ENCODE data around the gene NR2E1. TPM values are rescaled to one million over a fixed set of nuclear protein-coding genes. Genes with fewer than 3 reads are reported as not detected.

Gene NR2E1
- total RNA-seq, 1 donor from 2014 or later = not detected

- no peak for TF ChIP-seq CTCF (IDR thresholded peaks at IDR 0.05; ENCODE audit: insufficient read depth, low read length, poor library complexity, severe bottlenecking)
- no peak for DNase-seq (ENCODE audit: low read depth)
- H3K27me3 ChIP-seq (ENCODE audit: control insufficient read depth, insufficient read depth, low read length) = peaks cover 4% of the 10 kb centered on the region
- H3K36me3 ChIP-seq (ENCODE audit: control insufficient read depth, insufficient read depth, low read length) = no peaks in the 10 kb centered on the region
- H3K4me3 ChIP-seq (ENCODE audit: low read depth, low read length) = peak overlapping the region; percentile 21
Measured at GRCh38 chr6:108134213-108134970, 31.4 kb upstream of the NR2E1 start.

GRCh38 chr6:108142240-108142639 lies 23.6 kb upstream of the NR2E1 start:
- H3K27me3 ChIP-seq (ENCODE audit: control insufficient read depth, insufficient read depth, low read length) = peaks cover 4% of the 10 kb centered on the region
- H3K4me3 ChIP-seq (ENCODE audit: low read depth, low read length) = no peak overlapping the region
- no peak for TF ChIP-seq CTCF (IDR thresholded peaks at IDR 0.05; ENCODE audit: insufficient read depth, low read length, poor library complexity, severe bottlenecking)
- DNase-seq (ENCODE audit: low read depth) = no peak
- no peaks in the 10 kb centered on the region for H3K36me3 ChIP-seq (ENCODE audit: control insufficient read depth, insufficient read depth, low read length)

GRCh38 chr6:108145639-108146038 lies 20.2 kb upstream of the NR2E1 start:
- H3K4me3 ChIP-seq (ENCODE audit: low read depth, low read length) = no peak overlapping the region
- TF ChIP-seq CTCF (IDR thresholded peaks at IDR 0.05; ENCODE audit: insufficient read depth, low read length, poor library complexity, severe bottlenecking) = no peak
- no peak for DNase-seq (ENCODE audit: low read depth)
- H3K36me3 ChIP-seq (ENCODE audit: control insufficient read depth, insufficient read depth, low read length) = no peaks in the 10 kb centered on the region
- peaks cover 11% of the 10 kb centered on the region for H3K27me3 ChIP-seq (ENCODE audit: control insufficient read depth, insufficient read depth, low read length)

DNA sequence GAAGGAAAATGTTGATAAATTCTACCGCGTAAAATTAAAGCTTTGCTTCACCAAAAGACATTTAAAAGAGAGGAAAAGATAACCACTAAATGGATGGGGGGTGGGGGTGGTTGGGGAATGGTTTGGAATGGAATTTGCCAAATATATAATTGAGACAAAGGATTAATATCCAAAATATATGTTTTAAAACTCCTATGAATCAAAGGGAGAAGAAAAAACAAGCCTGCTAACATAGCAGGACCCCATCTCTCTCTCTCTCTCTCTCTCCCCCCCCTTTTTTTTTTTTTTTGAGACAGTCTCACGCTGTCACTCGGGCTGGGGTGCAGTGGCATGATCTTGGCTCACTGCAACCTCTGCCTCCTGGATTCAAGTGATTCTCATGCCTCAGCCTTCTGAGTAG lies 13.4 kb upstream of the NR2E1 start:
- peaks cover 39% of the 10 kb centered on the region for H3K27me3 ChIP-seq (ENCODE audit: control insufficient read depth, insufficient read depth, low read length)
- no peak for TF ChIP-seq CTCF (IDR thresholded peaks at IDR 0.05; ENCODE audit: insufficient read depth, low read length, poor library complexity, severe bottlenecking)
- DNase-seq (ENCODE audit: low read depth) = no peak
- H3K36me3 ChIP-seq (ENCODE audit: control insufficient read depth, insufficient read depth, low read length) = no peaks in the 10 kb centered on the region
- no peak overlapping the region for H3K4me3 ChIP-seq (ENCODE audit: low read depth, low read length)

DNA sequence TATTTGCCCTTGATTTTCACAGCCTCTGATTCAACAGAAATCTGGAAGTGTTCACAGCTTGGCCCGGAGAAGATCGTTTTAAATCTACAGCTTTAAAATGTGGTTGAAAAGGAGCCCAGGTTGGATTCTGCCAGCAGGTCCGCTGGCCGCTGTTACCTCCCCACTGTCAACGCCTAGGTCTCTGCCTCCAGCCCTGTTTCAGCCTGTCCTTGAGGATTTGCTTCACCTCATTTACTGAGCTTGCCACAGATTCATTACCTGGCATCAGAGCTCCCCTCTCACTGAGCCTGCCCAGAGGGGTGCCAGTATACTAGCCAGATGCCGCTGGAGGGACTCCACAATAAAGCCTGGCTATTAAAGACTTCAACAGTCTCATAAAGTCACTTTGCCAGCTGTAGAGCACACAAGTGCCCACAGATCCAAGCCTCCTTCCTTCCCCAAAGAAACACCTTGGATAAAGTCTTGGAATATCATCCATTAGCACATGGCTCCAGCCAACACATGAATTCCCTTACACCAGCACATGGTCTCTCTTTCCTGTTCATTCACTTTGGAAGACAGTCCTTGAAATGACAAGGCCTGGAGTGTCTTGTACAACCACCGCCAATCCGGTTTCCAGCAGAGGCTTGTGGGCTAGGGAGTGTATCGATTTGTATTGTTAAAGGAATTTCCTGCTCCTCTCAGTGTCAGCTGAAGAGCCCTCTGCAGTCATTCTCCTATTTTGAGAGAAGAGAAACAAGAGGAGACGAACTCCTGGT lies 9.5 kb upstream of the NR2E1 start:
- Histone ChIP-seq H3K27me3 (ENCODE audit: control insufficient read depth, insufficient read depth, low read length) (peaks cover 57% of the 10 kb centered on the region), H3K36me3 (ENCODE audit: control insufficient read depth, insufficient read depth, low read length) (no peaks in the 10 kb centered on the region), H3K4me3 (ENCODE audit: low read depth, low read length) (no peak overlapping the region)
- DNase-seq (ENCODE audit: low read depth) = no peak
- TF ChIP-seq CTCF (IDR thresholded peaks at IDR 0.05; ENCODE audit: insufficient read depth, low read length, poor library complexity, severe bottlenecking) = no peak

All from kidney epithelial cell (primary cell).